ENCODE measurements around the gene TMEM217. TPM values are rescaled to one million over a fixed set of nuclear protein-coding genes. Genes with fewer than 3 reads are reported as not detected.

TMEM217 gene
- polyA plus RNA-seq, 1 donor from 2014 or later = 0.32 TPM

DNA sequence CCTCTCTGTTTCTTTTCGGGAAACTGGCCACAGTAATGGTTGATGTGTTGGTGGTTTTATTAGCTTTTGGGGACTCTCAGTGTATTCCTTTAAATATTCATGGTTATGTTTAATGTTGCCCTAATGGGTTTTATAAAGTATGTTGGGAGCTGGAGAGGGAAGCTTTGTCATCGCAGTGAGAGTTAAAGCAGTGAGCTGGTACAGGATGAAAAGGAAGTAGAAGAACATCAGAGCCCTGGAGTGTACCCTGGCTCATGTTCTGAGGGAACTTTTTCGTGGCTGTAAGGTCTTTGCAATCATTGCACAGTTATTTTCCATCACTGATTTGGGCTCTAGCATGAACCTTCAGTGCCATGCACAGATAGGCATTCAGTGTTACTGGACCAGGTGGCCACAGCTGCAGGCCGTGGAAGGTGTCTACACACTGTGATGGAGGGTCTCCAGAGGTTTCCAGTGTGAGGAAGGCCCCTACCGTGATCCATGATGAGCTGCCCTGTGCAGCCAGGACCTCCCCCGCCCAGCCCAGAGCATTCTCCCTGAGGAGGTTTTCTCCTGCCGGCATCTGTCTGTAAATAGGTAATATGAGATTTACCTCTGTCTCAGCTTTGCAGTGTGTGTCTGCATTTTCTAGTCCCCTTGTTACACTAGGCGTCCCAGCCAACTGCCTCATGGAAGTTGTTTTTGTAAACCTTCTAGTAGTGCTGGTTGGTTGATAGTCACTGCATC is 22.4 kb upstream of the TMEM217 start:
- no peaks in the 10 kb centered on the region for H4K20me1 ChIP-seq (ENCODE audit: insufficient read depth)
- H3K9me2 ChIP-seq (ENCODE audit: insufficient read depth, low read length) = no peaks in the 10 kb centered on the region
- H3K9me3 ChIP-seq (ENCODE audit: low read length) = no peaks in the 10 kb centered on the region
- H3K36me3 ChIP-seq (ENCODE audit: insufficient read depth, low read length) = no peaks in the 10 kb centered on the region
- no peak for TF ChIP-seq CTCF (IDR thresholded peaks at IDR 0.05; ENCODE audit: poor library complexity, severe bottlenecking)
- TF ChIP-seq EP300 (conservative IDR thresholded peaks at IDR 0.05; ENCODE audit: poor library complexity, severe bottlenecking) = no peak
- no peak for TF ChIP-seq SMC3 (conservative IDR thresholded peaks at IDR 0.05; ENCODE audit: poor library complexity)
- no peak for TF ChIP-seq MXI1 (conservative IDR thresholded peaks at IDR 0.05; ENCODE audit: poor library complexity, severe bottlenecking)
- no peak for TF ChIP-seq EZH2 (IDR thresholded peaks at IDR 0.05; ENCODE audit: borderline replicate concordance, insufficient read depth, low read length, poor library complexity, severe bottlenecking)
- TF ChIP-seq RAD21 (conservative IDR thresholded peaks at IDR 0.05) = no peak
- no peak for TF ChIP-seq TAF1 (IDR thresholded peaks at IDR 0.05; ENCODE audit: low read depth)
- no peak for TF ChIP-seq POLR2AphosphoS5 (IDR thresholded peaks at IDR 0.05)
- no peak for TF ChIP-seq REST (IDR thresholded peaks at IDR 0.05; ENCODE audit: borderline replicate concordance)
- no peaks in the 10 kb centered on the region for H3K79me2 ChIP-seq (replicated peaks; ENCODE audit: insufficient read depth, low read length)
- H3K9ac ChIP-seq (ENCODE audit: low read length) = no peak overlapping the region
- H2AFZ ChIP-seq (ENCODE audit: low read depth, low read length) = no peak overlapping the region
- H3K4me3 ChIP-seq (ENCODE audit: low read length) = no peak overlapping the region
- no peak overlapping the region for H3K4me2 ChIP-seq (ENCODE audit: low read length)
- H3K27me3 ChIP-seq (ENCODE audit: insufficient read depth, low read depth, low read length) = no peaks in the 10 kb centered on the region
- no peaks in the 10 kb centered on the region for H3F3A ChIP-seq (ENCODE audit: insufficient read depth, low read length, poor library complexity, severe bottlenecking)
- no peak overlapping the region for H3K27ac ChIP-seq (ENCODE audit: low read length)

- no peak overlapping the region for H3K4me2 ChIP-seq (ENCODE audit: low read length)
- no peaks in the 10 kb centered on the region for H4K20me1 ChIP-seq (ENCODE audit: insufficient read depth)
- no peaks in the 10 kb centered on the region for H3K9me3 ChIP-seq (ENCODE audit: low read length)
- H3K79me2 ChIP-seq (replicated peaks; ENCODE audit: insufficient read depth, low read length) = no peaks in the 10 kb centered on the region
- H2AFZ ChIP-seq (ENCODE audit: low read depth, low read length) = no peak overlapping the region
- no peak overlapping the region for H3K9ac ChIP-seq (ENCODE audit: low read length)
- no peaks in the 10 kb centered on the region for H3K9me2 ChIP-seq (ENCODE audit: insufficient read depth, low read length)
- H3K4me3 ChIP-seq (ENCODE audit: low read length) = no peak overlapping the region
- no peaks in the 10 kb centered on the region for H3K36me3 ChIP-seq (ENCODE audit: insufficient read depth, low read length)
- H3K27me3 ChIP-seq (ENCODE audit: insufficient read depth, low read depth, low read length) = no peaks in the 10 kb centered on the region
- no peak overlapping the region for H3K27ac ChIP-seq (ENCODE audit: low read length)
- no peak for TF ChIP-seq CTCF (IDR thresholded peaks at IDR 0.05; ENCODE audit: poor library complexity, severe bottlenecking)
- no peak for TF ChIP-seq POLR2AphosphoS5 (IDR thresholded peaks at IDR 0.05)
- no peak for TF ChIP-seq SMC3 (conservative IDR thresholded peaks at IDR 0.05; ENCODE audit: poor library complexity)
- TF ChIP-seq RAD21 (conservative IDR thresholded peaks at IDR 0.05) = no peak
- TF ChIP-seq MXI1 (conservative IDR thresholded peaks at IDR 0.05; ENCODE audit: poor library complexity, severe bottlenecking) = no peak
- TF ChIP-seq REST (IDR thresholded peaks at IDR 0.05; ENCODE audit: borderline replicate concordance) = no peak
- TF ChIP-seq EZH2 (IDR thresholded peaks at IDR 0.05; ENCODE audit: borderline replicate concordance, insufficient read depth, low read length, poor library complexity, severe bottlenecking) = no peak
- no peak for TF ChIP-seq EP300 (conservative IDR thresholded peaks at IDR 0.05; ENCODE audit: poor library complexity, severe bottlenecking)
- TF ChIP-seq TAF1 (IDR thresholded peaks at IDR 0.05; ENCODE audit: low read depth) = no peak
- no peaks in the 10 kb centered on the region for H3F3A ChIP-seq (ENCODE audit: insufficient read depth, low read length, poor library complexity, severe bottlenecking)
Measured at GRCh38 chr6:37279366-37280134, 21.6 kb upstream of the TMEM217 start.

Data from neural cell (in vitro differentiated cells).